ENCODE measurements around the gene PRICKLE4.

DNA sequence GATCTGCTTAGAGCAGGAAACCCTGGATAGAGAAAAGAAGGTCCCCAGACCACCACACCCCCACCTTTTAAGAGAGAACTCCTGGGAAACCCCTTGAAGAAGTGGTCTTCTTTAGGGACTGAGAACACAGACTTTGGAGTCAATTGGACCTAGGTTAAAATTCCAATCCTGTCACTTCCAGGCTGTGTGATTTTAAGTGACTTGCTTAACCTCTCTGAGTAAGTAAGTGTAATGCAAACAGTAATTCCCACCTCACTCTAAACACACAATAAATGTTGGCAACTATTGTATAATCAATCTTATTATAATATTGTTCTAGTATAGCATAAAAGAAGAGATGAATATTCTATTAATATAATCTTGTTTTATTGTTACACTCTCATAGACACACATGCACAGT is 48.4 kb upstream of the PRICKLE4 start:
- TF ChIP-seq, protein P1, sequence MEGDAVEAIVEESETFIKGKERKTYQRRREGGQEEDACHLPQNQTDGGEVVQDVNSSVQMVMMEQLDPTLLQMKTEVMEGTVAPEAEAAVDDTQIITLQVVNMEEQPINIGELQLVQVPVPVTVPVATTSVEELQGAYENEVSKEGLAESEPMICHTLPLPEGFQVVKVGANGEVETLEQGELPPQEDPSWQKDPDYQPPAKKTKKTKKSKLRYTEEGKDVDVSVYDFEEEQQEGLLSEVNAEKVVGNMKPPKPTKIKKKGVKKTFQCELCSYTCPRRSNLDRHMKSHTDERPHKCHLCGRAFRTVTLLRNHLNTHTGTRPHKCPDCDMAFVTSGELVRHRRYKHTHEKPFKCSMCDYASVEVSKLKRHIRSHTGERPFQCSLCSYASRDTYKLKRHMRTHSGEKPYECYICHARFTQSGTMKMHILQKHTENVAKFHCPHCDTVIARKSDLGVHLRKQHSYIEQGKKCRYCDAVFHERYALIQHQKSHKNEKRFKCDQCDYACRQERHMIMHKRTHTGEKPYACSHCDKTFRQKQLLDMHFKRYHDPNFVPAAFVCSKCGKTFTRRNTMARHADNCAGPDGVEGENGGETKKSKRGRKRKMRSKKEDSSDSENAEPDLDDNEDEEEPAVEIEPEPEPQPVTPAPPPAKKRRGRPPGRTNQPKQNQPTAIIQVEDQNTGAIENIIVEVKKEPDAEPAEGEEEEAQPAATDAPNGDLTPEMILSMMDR (IDR thresholded peaks at IDR 0.05; ENCODE audit: low read depth, low read length) = no peak
- no peak for TF ChIP-seq MAX (IDR thresholded peaks at IDR 0.05; ENCODE audit: low read depth, low read length)
- no peak for TF ChIP-seq POLR2A (IDR thresholded peaks at IDR 0.05; ENCODE audit: extremely low read depth, insufficient read length)
- no peak for TF ChIP-seq MYC (IDR thresholded peaks at IDR 0.05; ENCODE audit: low read depth, low read length)

Data from NB4 (cell line).